Astrocyte (in vitro differentiated cells and primary cell): ENCODE results near the gene PNPLA5. TPM values are rescaled to one million over a fixed set of nuclear protein-coding genes. Genes with fewer than 3 reads are reported as not detected.
"Not testable (repeated sequence)": the region's sequence is repeated elsewhere in the genome, so short reads cannot be mapped to it uniquely, and the experiment has no call there.

Experiments
- DNase-seq: peaks from one replicate; pipeline ENCODE4 v3.0.0-alpha.2; 2010; ENCODE audit warnings: low read depth
- FAIRE-seq: peaks from 2 replicates; lab custom pipeline; 2011; peaks lifted over from hg19 to GRCh38; lab: Jason Lieb, UNC
- H2AFZ ChIP-seq: 2 replicates; pipeline ENCODE4 v1.6.0; 2012; ENCODE audit warnings: low read depth, low read length, inconsistent platforms
- H3K27ac ChIP-seq: 2 replicates; pipeline ENCODE4 v1.5.1; 2011; ENCODE audit warnings: low read depth, low read length, inconsistent platforms
- H3K27me3 ChIP-seq: 2 replicates; pipeline ENCODE4 v1.6.0; 2011; ENCODE audit warnings: low read length, inconsistent platforms; ENCODE audit not compliant: insufficient read depth
- H3K36me3 ChIP-seq: 2 replicates; pipeline ENCODE4 v1.5.1; 2011; ENCODE audit warnings: low read length, inconsistent platforms; ENCODE audit not compliant: insufficient read depth
- H3K4me1 ChIP-seq: 2 replicates; pipeline ENCODE4 v1.5.1; 2011; ENCODE audit warnings: low read length, inconsistent platforms; ENCODE audit not compliant: insufficient read depth
- H3K4me2 ChIP-seq: 2 replicates; pipeline ENCODE4 v1.6.0; 2012; ENCODE audit warnings: low read length, inconsistent platforms
- H3K4me3 ChIP-seq: 2 replicates; pipeline ENCODE4 v1.5.1; 2011; ENCODE audit warnings: low read depth, mild to moderate bottlenecking, low read length, inconsistent platforms; ENCODE audit not compliant: insufficient read depth
- H3K79me2 ChIP-seq: 2 replicates; pipeline ENCODE4 v1.6.0; 2012; ENCODE audit warnings: mild to moderate bottlenecking, low read length, inconsistent platforms; ENCODE audit not compliant: insufficient read depth
- H3K9ac ChIP-seq: 2 replicates; pipeline ENCODE4 v1.6.0; 2012; ENCODE audit warnings: mild to moderate bottlenecking, low read length, inconsistent platforms
- H3K9me3 ChIP-seq: 2 replicates; pipeline ENCODE4 v1.5.1; 2012; ENCODE audit warnings: low read depth, mild to moderate bottlenecking, low read length, inconsistent platforms; ENCODE audit not compliant: insufficient read depth
- H4K20me1 ChIP-seq: 2 replicates; pipeline ENCODE4 v1.6.0; 2012; ENCODE audit warnings: low read length, inconsistent platforms; ENCODE audit not compliant: insufficient read depth
- H3K27ac Mint-ChIP-seq: one replicate; pipeline ENCODE4 v1.8.0; 2021; ENCODE audit warnings: mild to moderate bottlenecking, mixed read lengths; ENCODE audit not compliant: unreplicated experiment
- H3K27me3 Mint-ChIP-seq: one replicate; pipeline ENCODE4 v1.8.0; 2021; ENCODE audit warnings: low read depth, mixed read lengths; ENCODE audit not compliant: unreplicated experiment
- H3K36me3 Mint-ChIP-seq: one replicate; pipeline ENCODE4 v1.8.0; 2021; ENCODE audit warnings: low read depth, mixed read lengths; ENCODE audit not compliant: unreplicated experiment
- H3K4me1 Mint-ChIP-seq: one replicate; pipeline ENCODE4 v1.8.0; 2021; ENCODE audit warnings: low read depth, mixed read lengths; ENCODE audit not compliant: unreplicated experiment
- H3K4me3 Mint-ChIP-seq: one replicate; pipeline ENCODE4 v1.8.0; 2021; ENCODE audit warnings: mild to moderate bottlenecking, moderate library complexity, mixed read lengths; ENCODE audit not compliant: unreplicated experiment
- H3K9me3 Mint-ChIP-seq: one replicate; pipeline ENCODE4 v1.8.0; 2021; ENCODE audit warnings: mild to moderate bottlenecking, mixed read lengths; ENCODE audit not compliant: unreplicated experiment
- CTCF ChIP-seq: IDR thresholded peaks from 2 replicates; pipeline ENCODE4 v1.5.1; 2011; ENCODE audit warnings: low read depth, mild to moderate bottlenecking, inconsistent platforms, low read length, moderate library complexity; ENCODE audit not compliant: insufficient read depth
- EZH2 ChIP-seq: IDR thresholded peaks from 2 replicates; pipeline ENCODE4 v1.6.1; 2012; ENCODE audit warnings: mild to moderate bottlenecking, low read length, inconsistent platforms; ENCODE audit not compliant: insufficient read depth
- total RNA-seq: library from RNA; stranded (reverse); gene quantifications from 2 replicates; pipeline ENCODE4 v1.2.1, GENCODE V29; 2021

PNPLA5 gene
- total RNA-seq, 1 donor from 2014 or later, result not detected

GRCh38 chr22:43909708-43910107 is 17.9 kb upstream of the PNPLA5 start:
- Mint-ChIP-seq H3K9me3 (peaks cover 6% of the 10 kb centered on the region), H3K36me3 (peaks cover 2% of the 10 kb centered on the region), H3K27ac (no peak overlapping the region), H3K4me1 (no peaks in the 10 kb centered on the region), H3K4me3 (no peak overlapping the region), H3K27me3 (peaks cover 60% of the 10 kb centered on the region)
- DNase-seq (no peak), FAIRE-seq (no peak)
- no peaks in the 10 kb centered on the region for H4K20me1 ChIP-seq
- H3K9me3 ChIP-seq, result no peaks in the 10 kb centered on the region
- H3K27me3 ChIP-seq, result peaks cover 14% of the 10 kb centered on the region
- no peak for TF ChIP-seq EZH2
- no peaks in the 10 kb centered on the region for H3K36me3 ChIP-seq
- no peak overlapping the region for H3K9ac ChIP-seq
- no peak overlapping the region for H3K4me3 ChIP-seq
- H3K27ac ChIP-seq, result no peak overlapping the region
- H3K4me2 ChIP-seq, result no peak overlapping the region
- no peaks in the 10 kb centered on the region for H3K79me2 ChIP-seq
- H2AFZ ChIP-seq, result no peak overlapping the region
- H3K4me1 ChIP-seq, result no peaks in the 10 kb centered on the region

GRCh38 chr22:43905681-43906080 is 13.9 kb upstream of the PNPLA5 start:
- no peak for DNase-seq
- Histone ChIP-seq H4K20me1 (no peaks in the 10 kb centered on the region), H3K9me3 (no peaks in the 10 kb centered on the region), H3K27ac (no peak overlapping the region), H3K4me1 (peaks cover 14% of the 10 kb centered on the region), H3K79me2 (no peaks in the 10 kb centered on the region), H2AFZ (no peak overlapping the region), H3K27me3 (peaks cover 3% of the 10 kb centered on the region), H3K36me3 (no peaks in the 10 kb centered on the region), H3K4me3 (no peak overlapping the region), H3K4me2 (no peak overlapping the region), H3K9ac (no peak overlapping the region)
- no peak for TF ChIP-seq CTCF
- no peak for TF ChIP-seq EZH2
- no peak overlapping the region for H3K4me3 Mint-ChIP-seq
- H3K36me3 Mint-ChIP-seq, result no peaks in the 10 kb centered on the region
- no peak for FAIRE-seq
- H3K4me1 Mint-ChIP-seq, result no peaks in the 10 kb centered on the region
- no peak overlapping the region for H3K27ac Mint-ChIP-seq
- peaks cover 53% of the 10 kb centered on the region for H3K27me3 Mint-ChIP-seq
- no peaks in the 10 kb centered on the region for H3K9me3 Mint-ChIP-seq

GRCh38 chr22:43904412-43904811 is 12.6 kb upstream of the PNPLA5 start:
- H3K9me3 ChIP-seq, H3K4me3 ChIP-seq, H3K79me2 ChIP-seq, H3K36me3 Mint-ChIP-seq, H3K4me2 ChIP-seq, H3K27ac ChIP-seq, H3K4me1 Mint-ChIP-seq, H3K36me3 ChIP-seq, H3K27me3 ChIP-seq, H3K4me3 Mint-ChIP-seq, H3K9me3 Mint-ChIP-seq, H2AFZ ChIP-seq, FAIRE-seq, H4K20me1 ChIP-seq, H3K27ac Mint-ChIP-seq, H3K9ac ChIP-seq, DNase-seq: not testable (repeated sequence)
- peak; percentile 11 for TF ChIP-seq CTCF
- H3K4me1 ChIP-seq, result peaks cover 14% of the 10 kb centered on the region
- peaks cover 52% of the 10 kb centered on the region for H3K27me3 Mint-ChIP-seq

- not testable (repeated sequence) for FAIRE-seq, H3K4me3 ChIP-seq, H3K36me3 ChIP-seq, H4K20me1 ChIP-seq, H3K4me1 Mint-ChIP-seq, H3K4me2 ChIP-seq, H3K27me3 ChIP-seq, DNase-seq, H3K79me2 ChIP-seq, H3K4me3 Mint-ChIP-seq, H2AFZ ChIP-seq, H3K36me3 Mint-ChIP-seq, H3K9me3 ChIP-seq, H3K9me3 Mint-ChIP-seq, H3K27ac Mint-ChIP-seq
- Histone ChIP-seq H3K4me1 (peaks cover 21% of the 10 kb centered on the region), H3K27ac (peak overlapping the region; percentile 19), H3K9ac (peak overlapping the region; percentile 26)
- peaks cover 43% of the 10 kb centered on the region for H3K27me3 Mint-ChIP-seq
Observed at GRCh38 chr22:43903033-43903432, 11.2 kb upstream of the PNPLA5 start.
